NCI-H1105 (cell line): ENCODE measurements around the gene SPRED1.

Source experiments
- DNase-seq: peaks from one replicate; lab custom pipeline; 2025; lab: John Stamatoyannopoulos, UW

Gene SPRED1

GRCh38 chr15:38252481-38253350 lies at the start of gene SPRED1:
Gene SPRED1, plus strand, starts transcription at chr15:38252836. Its CDS starts 350 bp downstream, at chr15:38253186.
- DNase-seq = peak; percentile 10

GRCh38 chr15:38205526-38206272 lies 46.9 kb upstream of the SPRED1 start:
- DNase-seq = no peak

GRCh38 chr15:38207621-38208020 lies 45.0 kb upstream of the SPRED1 start:
- DNase-seq = no peak

GRCh38 chr15:38208206-38208605 lies 44.4 kb upstream of the SPRED1 start:
- no peak for DNase-seq

- DNase-seq = peak; percentile 15
Measured at GRCh38 chr15:38208779-38209178, 43.9 kb upstream of the SPRED1 start.

- DNase-seq = no peak
Measured at GRCh38 chr15:38211249-38211648, 41.4 kb upstream of the SPRED1 start.

GRCh38 chr15:38211811-38212210 lies 40.8 kb upstream of the SPRED1 start:
- no peak for DNase-seq

- no peak for DNase-seq
Measured at GRCh38 chr15:38212729-38213351, 39.8 kb upstream of the SPRED1 start.

GRCh38 chr15:38213356-38213755 lies 39.3 kb upstream of the SPRED1 start:
- no peak for DNase-seq

GRCh38 chr15:38215707-38216106 lies 36.9 kb upstream of the SPRED1 start:
- DNase-seq = no peak

- DNase-seq = no peak
Measured at GRCh38 chr15:38216763-38217162, 35.9 kb upstream of the SPRED1 start.

GRCh38 chr15:38217191-38217595 lies 35.4 kb upstream of the SPRED1 start:
- no peak for DNase-seq

GRCh38 chr15:38217788-38218609 lies 34.6 kb upstream of the SPRED1 start:
- no peak for DNase-seq

- DNase-seq = no peak
Measured at GRCh38 chr15:38220606-38221273, 31.9 kb upstream of the SPRED1 start.

- no peak for DNase-seq
Measured at GRCh38 chr15:38224486-38224885, 28.1 kb upstream of the SPRED1 start.

- DNase-seq = no peak
Measured at GRCh38 chr15:38225381-38225780, 27.3 kb upstream of the SPRED1 start.

GRCh38 chr15:38226608-38227266 lies 25.9 kb upstream of the SPRED1 start:
- no peak for DNase-seq

- no peak for DNase-seq
Measured at GRCh38 chr15:38227941-38228340, 24.7 kb upstream of the SPRED1 start.

- DNase-seq = no peak
Measured at GRCh38 chr15:38228618-38229017, 24.0 kb upstream of the SPRED1 start.

- DNase-seq = no peak
Measured at GRCh38 chr15:38229705-38230310, 22.8 kb upstream of the SPRED1 start.
